ENCODE data around the gene UGT2B15.
"Not testable (repeated sequence)": the region's sequence is repeated elsewhere in the genome, so short reads cannot be mapped to it uniquely, and the experiment has no call there.

GRCh38 chr4:68662836-68663574, 7.4 kb downstream of the UGT2B15 start:
- not testable (repeated sequence) for TF ChIP-seq KAT2A (conservative IDR thresholded peaks at IDR 0.05; ENCODE audit: control insufficient read depth, low read depth, low read length); RBBP5 (conservative IDR thresholded peaks at IDR 0.05); CHD2 (IDR thresholded peaks at IDR 0.05; ENCODE audit: borderline replicate concordance, low read depth, low read length); EP300 (IDR thresholded peaks at IDR 0.05; ENCODE audit: borderline replicate concordance in 1 of 2, control insufficient read depth in 1 of 2, low read depth in 2 of 2, low read length in 2 of 2); BHLHE40 (IDR thresholded peaks at IDR 0.05; ENCODE audit: borderline replicate concordance in 1 of 2, low read depth in 2 of 2, low read length in 1 of 2)
- TF ChIP-seq, protein P1, sequence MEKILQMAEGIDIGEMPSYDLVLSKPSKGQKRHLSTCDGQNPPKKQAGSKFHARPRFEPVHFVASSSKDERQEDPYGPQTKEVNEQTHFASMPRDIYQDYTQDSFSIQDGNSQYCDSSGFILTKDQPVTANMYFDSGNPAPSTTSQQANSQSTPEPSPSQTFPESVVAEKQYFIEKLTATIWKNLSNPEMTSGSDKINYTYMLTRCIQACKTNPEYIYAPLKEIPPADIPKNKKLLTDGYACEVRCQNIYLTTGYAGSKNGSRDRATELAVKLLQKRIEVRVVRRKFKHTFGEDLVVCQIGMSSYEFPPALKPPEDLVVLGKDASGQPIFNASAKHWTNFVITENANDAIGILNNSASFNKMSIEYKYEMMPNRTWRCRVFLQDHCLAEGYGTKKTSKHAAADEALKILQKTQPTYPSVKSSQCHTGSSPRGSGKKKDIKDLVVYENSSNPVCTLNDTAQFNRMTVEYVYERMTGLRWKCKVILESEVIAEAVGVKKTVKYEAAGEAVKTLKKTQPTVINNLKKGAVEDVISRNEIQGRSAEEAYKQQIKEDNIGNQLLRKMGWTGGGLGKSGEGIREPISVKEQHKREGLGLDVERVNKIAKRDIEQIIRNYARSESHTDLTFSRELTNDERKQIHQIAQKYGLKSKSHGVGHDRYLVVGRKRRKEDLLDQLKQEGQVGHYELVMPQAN (conservative IDR thresholded peaks at IDR 0.05), result not testable (repeated sequence)
